IMR-90 (cell line): Measurements from ENCODE around the gene CSNK1G2.

Source experiments
- CTCF ChIP-seq: conservative IDR thresholded peaks from 2 replicates; pipeline ENCODE4 v1.5.1; 2012; ENCODE audit warnings: mild to moderate bottlenecking, low read depth, low read length, improper control_type of control experiment
- ELK1 ChIP-seq: fragments of 150-350 bp; IDR thresholded peaks from 2 replicates; pipeline ENCODE4 v1.6.1; 2016; ENCODE audit warnings: low read depth, mild to moderate bottlenecking, low read length, moderate library complexity, borderline replicate concordance
- MXI1 ChIP-seq: IDR thresholded peaks from 2 replicates; pipeline ENCODE4 v1.6.1; 2012; ENCODE audit warnings: low read depth, mild to moderate bottlenecking, low read length, moderate library complexity, borderline replicate concordance
- NFE2L2 ChIP-seq: fragments of 150-350 bp; IDR thresholded peaks from 2 replicates; pipeline ENCODE4 v1.6.1; 2016; ENCODE audit warnings: low read depth, mild to moderate bottlenecking, low read length
- POLR2A ChIP-seq: IDR thresholded peaks from 2 replicates; pipeline ENCODE4 v1.6.1; 2012; ENCODE audit warnings: mild to moderate bottlenecking, low read depth, low read length

DNA sequence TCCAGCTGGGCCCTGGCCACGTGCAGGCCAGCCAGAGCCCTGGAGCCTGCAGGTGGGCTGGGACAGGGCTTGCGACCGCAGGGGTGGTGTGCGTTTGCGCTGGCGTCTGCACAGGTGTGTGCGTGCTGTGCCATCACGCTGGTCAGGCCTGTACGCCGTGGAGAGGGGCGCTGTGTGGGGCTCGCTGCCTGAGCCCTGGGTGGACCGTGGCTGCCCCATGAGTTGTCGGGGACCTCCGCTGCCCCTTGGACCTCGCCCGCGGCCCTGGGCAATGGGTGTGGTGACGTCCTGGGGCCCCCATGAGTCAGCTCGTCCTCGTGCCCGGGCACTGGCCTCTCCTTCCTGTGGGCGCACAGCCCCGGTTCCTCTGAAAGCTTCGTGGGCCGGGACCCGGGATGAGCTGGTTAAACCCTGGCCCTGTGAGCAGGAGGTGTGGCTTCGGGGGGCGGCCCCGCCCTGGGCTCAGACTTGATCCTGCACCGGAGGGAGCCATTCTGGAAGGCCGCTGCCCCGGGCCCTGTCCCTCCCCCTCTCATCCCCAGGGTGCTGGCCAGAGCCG, 6.8 kb downstream of the CSNK1G2 start:
- TF ChIP-seq ELK1 (no peak), CTCF (no peak), POLR2A (no peak), MXI1 (no peak), NFE2L2 (no peak)
